ENCODE data around the gene TPRN. TPM values are rescaled to one million over a fixed set of nuclear protein-coding genes. Genes with fewer than 3 reads are reported as not detected.

Gene TPRN
- total and polyA plus RNA-seq, 3 experiments from 2014 or later: 0.76 to 15.1 (median 14.1) TPM

DNA sequence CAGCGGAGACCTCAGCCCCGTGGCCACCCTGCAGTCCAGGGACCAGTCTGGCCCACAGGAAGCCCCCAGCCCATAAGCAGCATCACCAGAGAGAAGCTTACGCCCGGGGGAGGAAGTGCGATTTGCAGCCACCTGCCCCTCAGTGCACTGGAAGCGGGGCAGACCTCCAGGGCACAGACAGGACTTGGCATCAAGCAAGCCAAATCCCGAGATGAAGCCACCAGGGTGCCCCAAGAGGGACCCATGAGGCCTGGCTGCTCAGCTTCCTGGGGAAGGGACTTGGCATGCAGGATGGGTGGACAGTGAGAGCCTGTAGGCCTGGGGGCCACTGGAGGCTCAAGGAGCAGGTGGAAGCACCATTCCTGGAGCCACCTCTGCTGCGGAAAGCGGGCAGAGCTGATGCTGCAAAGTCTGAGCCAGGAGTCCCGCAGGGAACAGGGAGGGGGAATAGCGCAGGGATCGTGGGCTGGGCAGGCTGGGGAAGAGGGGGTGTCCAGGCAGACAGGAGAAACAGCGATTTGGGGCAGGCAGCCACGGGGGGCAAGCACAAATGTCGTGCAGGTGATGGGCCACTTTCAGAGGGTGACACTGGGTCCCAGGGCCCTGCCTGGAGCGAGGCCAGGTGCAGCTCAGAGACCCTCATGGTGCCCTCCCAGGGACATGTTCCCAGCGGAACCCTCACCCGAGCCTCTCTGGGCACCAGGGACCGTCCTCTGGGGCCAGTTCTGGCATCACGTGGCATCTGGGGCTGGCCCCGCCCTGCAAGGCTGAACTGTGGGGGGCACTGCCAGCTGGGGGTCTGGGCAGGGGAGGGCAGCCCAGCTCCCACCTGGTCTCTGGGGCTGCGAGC is 33.9 kb downstream of the TPRN start:
- DNase-seq: no peak
- ChIA-PET CTCF (interaction anchor here (0.7 kb wide), 1 partner anchor 70 kb away, joined by 4 read pairs; no protein-coding TSS in a partner anchor), POLR2A (no interaction called here)
- Histone ChIP-seq H3K36me3 (ENCODE audit: insufficient read depth, low read length) (no peaks in the 10 kb centered on the region), H3K9me3 (ENCODE audit: low read length) (no peaks in the 10 kb centered on the region), H3K27me3 (ENCODE audit: insufficient read depth, low read length, poor library complexity, severe bottlenecking) (peaks cover 32% of the 10 kb centered on the region), H3K4me1 (ENCODE audit: insufficient read depth, low read length) (no peaks in the 10 kb centered on the region), H3K27ac (ENCODE audit: low read depth, low read length) (no peak overlapping the region), H3K4me3 (ENCODE audit: low read length) (no peak overlapping the region)
- Mint-ChIP-seq H3K27me3 (peaks cover 19 to 28% of the 10 kb centered on the region in 2 donors), H3K4me1 (peaks cover 0 to 10% (median 0%) of the 10 kb centered on the region in 3 donors), H3K27ac (no peak overlapping the region), H3K9me3 (peaks cover 0 to 1% (median 0%) of the 10 kb centered on the region in 5 donors), H3K4me3 (peak overlapping the region in 2 of 7 donors; percentile 12 to 43), H3K36me3 (no peaks in the 10 kb centered on the region)

DNA sequence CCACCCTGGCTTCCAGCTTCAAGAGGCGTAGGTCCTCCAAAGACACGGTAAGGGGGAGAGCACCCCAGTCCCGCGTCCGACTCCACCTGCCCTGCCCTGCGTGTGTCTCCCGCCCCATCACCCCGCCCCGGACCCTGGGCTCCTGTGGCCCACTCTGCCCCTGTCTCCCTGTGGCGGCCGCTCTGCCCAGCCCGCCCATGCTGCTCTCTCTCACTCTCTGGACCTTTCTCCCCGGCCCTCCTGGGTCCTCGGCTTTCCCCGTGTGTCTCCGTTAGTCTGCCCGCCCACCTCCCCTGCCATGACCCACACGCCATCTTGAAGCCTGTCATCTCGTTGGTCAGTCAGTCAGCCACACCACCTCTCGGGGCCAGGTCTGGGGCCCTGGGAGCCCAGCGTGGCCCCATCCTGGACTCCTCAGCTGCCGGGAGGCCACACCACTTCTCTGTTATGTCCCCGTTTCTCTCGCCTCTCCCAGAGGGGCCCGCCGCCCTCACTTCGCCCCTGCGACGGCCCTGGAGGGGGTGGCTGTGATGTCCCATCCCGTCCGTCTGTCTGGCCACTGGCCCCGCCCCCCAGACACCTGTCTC is 35.2 kb downstream of the TPRN start:
- no peak overlapping the region for H3K27ac Mint-ChIP-seq
- no peaks in the 10 kb centered on the region for H3K36me3 Mint-ChIP-seq
- POLR2A ChIA-PET: no interaction called here
- Histone ChIP-seq H3K36me3 (ENCODE audit: insufficient read depth, low read length) (no peaks in the 10 kb centered on the region), H3K4me1 (ENCODE audit: insufficient read depth, low read length) (no peaks in the 10 kb centered on the region), H3K27me3 (ENCODE audit: insufficient read depth, low read length, poor library complexity, severe bottlenecking) (peaks cover 28% of the 10 kb centered on the region), H3K27ac (ENCODE audit: low read depth, low read length) (no peak overlapping the region), H3K4me3 (ENCODE audit: low read length) (no peak overlapping the region), H3K9me3 (ENCODE audit: low read length) (no peaks in the 10 kb centered on the region)
- H3K4me3 Mint-ChIP-seq: no peak overlapping the region
- peaks cover 22 to 26% of the 10 kb centered on the region in 2 donors for H3K27me3 Mint-ChIP-seq
- CTCF ChIA-PET: no interaction called here
- no peak for DNase-seq
- H3K4me1 Mint-ChIP-seq: peaks cover 0 to 10% (median 0%) of the 10 kb centered on the region in 3 donors
- H3K9me3 Mint-ChIP-seq: peaks cover 0 to 1% (median 0%) of the 10 kb centered on the region in 5 donors

DNA sequence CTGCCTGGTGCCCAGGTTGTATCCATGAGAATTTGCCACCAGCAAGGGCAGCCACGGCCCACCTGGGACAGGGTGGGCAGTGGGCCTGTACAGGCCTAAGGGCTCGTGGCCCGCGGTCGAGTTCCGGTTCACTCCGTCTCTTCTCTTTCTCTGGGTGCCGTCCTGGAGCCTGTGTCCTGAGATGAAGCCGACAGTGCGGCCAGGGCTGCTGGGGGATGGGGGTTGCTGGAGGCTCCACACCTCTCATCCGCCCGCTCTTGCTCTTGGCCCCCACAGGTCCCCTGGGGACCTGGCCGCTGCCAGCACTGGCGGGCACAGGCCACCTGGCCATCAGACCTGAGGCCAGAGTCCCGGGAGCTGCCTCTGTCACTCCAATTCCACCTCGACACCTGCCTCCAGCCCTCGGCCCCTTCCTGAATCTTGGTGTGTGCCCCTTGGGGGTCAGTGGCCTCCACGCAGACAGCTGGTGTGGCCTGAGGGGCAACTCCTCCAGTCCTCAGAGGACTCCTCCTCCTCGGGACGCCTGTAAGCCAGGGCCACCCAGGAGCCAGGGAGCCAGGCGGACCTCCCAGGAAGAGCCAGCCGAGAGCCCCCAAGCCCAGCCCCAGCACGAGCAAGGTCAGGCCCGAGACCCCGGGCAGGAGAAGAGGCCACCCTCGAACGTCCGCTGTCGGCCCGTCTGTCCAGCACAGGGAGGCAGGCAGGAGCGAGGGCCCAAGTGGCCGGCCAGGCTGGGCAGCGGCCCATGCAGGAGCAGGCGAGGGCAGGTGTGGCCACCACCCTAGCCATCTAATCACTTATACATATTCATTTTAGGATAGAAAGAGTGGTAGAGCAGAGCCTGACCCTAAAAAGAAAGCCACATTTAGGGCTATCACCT is 35.9 kb downstream of the TPRN start:
- no peak overlapping the region for H3K4me3 Mint-ChIP-seq
- no peaks in the 10 kb centered on the region for H3K36me3 Mint-ChIP-seq
- H3K27me3 ChIP-seq (ENCODE audit: insufficient read depth, low read length, poor library complexity, severe bottlenecking): peaks cover 23% of the 10 kb centered on the region
- H3K27ac Mint-ChIP-seq: no peak overlapping the region
- H3K36me3 ChIP-seq (ENCODE audit: insufficient read depth, low read length): no peaks in the 10 kb centered on the region
- no peak overlapping the region for H3K27ac ChIP-seq (ENCODE audit: low read depth, low read length)
- POLR2A ChIA-PET: no interaction called here
- no peak for DNase-seq
- peaks cover 0 to 12% (median 0%) of the 10 kb centered on the region in 3 donors for H3K4me1 Mint-ChIP-seq
- H3K4me1 ChIP-seq (ENCODE audit: insufficient read depth, low read length): no peaks in the 10 kb centered on the region
- H3K9me3 ChIP-seq (ENCODE audit: low read length): no peaks in the 10 kb centered on the region
- no peak overlapping the region for H3K4me3 ChIP-seq (ENCODE audit: low read length)
- H3K27me3 Mint-ChIP-seq: peaks cover 24 to 29% of the 10 kb centered on the region in 2 donors
- H3K9me3 Mint-ChIP-seq: peaks cover 0 to 1% (median 0%) of the 10 kb centered on the region in 5 donors
- CTCF ChIA-PET: no interaction called here

DNA sequence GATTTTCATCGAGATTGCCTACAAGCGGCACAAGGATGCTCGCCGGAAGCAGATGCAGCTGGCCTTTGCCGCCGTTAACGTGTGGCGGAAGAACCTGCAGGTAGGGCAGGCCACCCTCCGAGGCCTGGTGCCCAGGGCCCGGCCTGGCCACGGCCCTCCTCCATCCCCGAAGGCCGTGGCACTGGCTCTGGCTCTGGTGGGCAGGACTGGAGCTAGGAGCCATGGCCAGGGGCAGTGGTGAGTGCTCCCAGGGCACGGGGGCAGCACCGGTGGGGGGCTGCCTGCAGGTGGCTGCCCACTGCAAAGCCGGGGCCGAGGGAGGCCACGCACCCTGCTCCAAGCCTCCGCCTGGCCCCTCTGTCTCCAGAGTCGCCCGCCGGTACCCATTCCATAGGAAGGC is 36.7 kb downstream of the TPRN start:
- Mint-ChIP-seq H3K4me3 (no peak overlapping the region), H3K36me3 (no peaks in the 10 kb centered on the region), H3K27me3 (peaks cover 29 to 36% of the 10 kb centered on the region in 2 donors), H3K9me3 (peaks cover 0 to 2% (median 0%) of the 10 kb centered on the region in 5 donors), H3K27ac (peak overlapping the region in 1 of 8 donors; percentile 50), H3K4me1 (peaks cover 0 to 16% (median 6%) of the 10 kb centered on the region in 3 donors)
- Histone ChIP-seq H3K27me3 (ENCODE audit: insufficient read depth, low read length, poor library complexity, severe bottlenecking) (peaks cover 25% of the 10 kb centered on the region), H3K4me3 (ENCODE audit: low read length) (no peak overlapping the region), H3K36me3 (ENCODE audit: insufficient read depth, low read length) (no peaks in the 10 kb centered on the region), H3K9me3 (ENCODE audit: low read length) (no peaks in the 10 kb centered on the region), H3K27ac (ENCODE audit: low read depth, low read length) (no peak overlapping the region), H3K4me1 (ENCODE audit: insufficient read depth, low read length) (peaks cover 1% of the 10 kb centered on the region)
- POLR2A ChIA-PET: no interaction called here
- no peak for DNase-seq
- CTCF ChIA-PET: interaction anchor here (1.1 kb wide), 1 partner anchor 11 kb away, joined by 3 read pairs; no protein-coding TSS in a partner anchor

DNA sequence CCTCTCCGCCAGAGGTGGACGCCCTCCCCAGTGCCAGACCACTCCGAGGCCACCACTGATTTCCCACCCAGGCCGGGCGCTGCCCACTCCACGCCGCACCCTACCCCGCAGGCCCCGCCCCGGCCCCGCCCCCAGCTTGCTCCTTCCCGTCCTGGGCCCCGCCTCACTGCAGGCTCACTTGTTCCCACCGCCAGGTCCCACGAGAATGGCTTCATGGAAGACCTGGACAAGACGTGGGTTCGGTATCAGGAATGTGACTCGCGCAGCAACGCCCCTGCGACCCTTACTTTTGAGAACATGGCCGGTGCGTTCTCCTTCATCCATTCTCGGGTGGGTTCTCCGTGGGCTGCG is 37.2 kb downstream of the TPRN start:
- peaks cover 28% of the 10 kb centered on the region for H3K27me3 ChIP-seq (ENCODE audit: insufficient read depth, low read length, poor library complexity, severe bottlenecking)
- CTCF ChIA-PET: interaction anchor here (1.1 kb wide), 1 partner anchor 11 kb away, joined by 3 read pairs; no protein-coding TSS in a partner anchor
- peaks cover 31 to 34% of the 10 kb centered on the region in 2 donors for H3K27me3 Mint-ChIP-seq

DNA sequence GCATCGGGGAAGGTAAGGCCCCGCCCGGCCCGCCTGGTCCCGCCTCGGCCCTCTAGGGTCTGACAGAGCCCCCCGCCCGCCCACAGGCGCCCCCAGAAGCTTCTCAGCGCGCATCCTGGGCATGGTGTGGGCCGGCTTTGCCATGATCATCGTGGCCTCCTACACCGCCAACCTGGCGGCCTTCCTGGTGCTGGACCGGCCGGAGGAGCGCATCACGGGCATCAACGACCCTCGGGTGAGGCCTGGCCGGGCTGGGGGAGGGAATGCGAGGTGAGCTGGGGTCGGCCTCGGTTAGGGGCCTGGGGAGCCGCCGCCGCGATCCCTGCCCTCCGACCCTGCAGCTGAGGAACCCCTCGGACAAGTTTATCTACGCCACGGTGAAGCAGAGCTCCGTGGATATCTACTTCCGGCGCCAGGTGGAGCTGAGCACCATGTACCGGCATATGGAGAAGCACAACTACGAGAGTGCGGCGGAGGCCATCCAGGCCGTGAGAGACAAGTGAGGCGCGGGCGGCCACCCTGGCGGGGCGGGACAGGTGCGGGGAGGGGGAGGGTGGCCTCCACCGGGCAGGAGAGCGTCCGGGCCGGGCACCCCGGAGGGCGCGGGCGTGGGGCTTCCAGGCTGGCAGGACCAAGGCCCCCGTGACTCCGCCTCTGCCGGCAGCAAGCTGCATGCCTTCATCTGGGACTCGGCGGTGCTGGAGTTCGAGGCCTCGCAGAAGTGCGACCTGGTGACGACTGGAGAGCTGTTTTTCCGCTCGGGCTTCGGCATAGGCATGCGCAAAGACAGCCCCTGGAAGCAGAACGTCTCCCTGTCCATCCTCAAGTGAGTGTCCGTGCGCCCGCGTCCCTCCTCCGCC is 37.8 kb downstream of the TPRN start:
- CTCF ChIA-PET: interaction anchor here (1.1 kb wide), 1 partner anchor 12 kb away, joined by 3 read pairs; no protein-coding TSS in a partner anchor
- Histone ChIP-seq H3K27ac (ENCODE audit: low read depth, low read length) (no peak overlapping the region), H3K4me3 (ENCODE audit: low read length) (no peak overlapping the region), H3K9me3 (ENCODE audit: low read length) (no peaks in the 10 kb centered on the region), H3K4me1 (ENCODE audit: insufficient read depth, low read length) (peaks cover 6% of the 10 kb centered on the region), H3K36me3 (ENCODE audit: insufficient read depth, low read length) (no peaks in the 10 kb centered on the region), H3K27me3 (ENCODE audit: insufficient read depth, low read length, poor library complexity, severe bottlenecking) (peaks cover 31% of the 10 kb centered on the region)
- peaks cover 0 to 23% (median 11%) of the 10 kb centered on the region in 3 donors for H3K4me1 Mint-ChIP-seq
- no peak overlapping the region for H3K27ac Mint-ChIP-seq
- peaks cover 36 to 40% of the 10 kb centered on the region in 2 donors for H3K27me3 Mint-ChIP-seq
- DNase-seq: no peak
- peaks cover 0 to 2% (median 0%) of the 10 kb centered on the region in 5 donors for H3K9me3 Mint-ChIP-seq
- no peaks in the 10 kb centered on the region for H3K36me3 Mint-ChIP-seq
- peak overlapping the region in 1 of 7 donors; percentile 74 for H3K4me3 Mint-ChIP-seq
- POLR2A ChIA-PET: no interaction called here

More for the DNA sequence above, 37.2 kb downstream of the TPRN start:
- DNase-seq: no peak
- Mint-ChIP-seq H3K4me3 (peak overlapping the region in 1 of 7 donors; percentile 74), H3K9me3 (peaks cover 0 to 2% (median 0%) of the 10 kb centered on the region in 5 donors), H3K4me1 (peaks cover 0 to 17% (median 7%) of the 10 kb centered on the region in 3 donors), H3K27ac (peak overlapping the region in 2 of 8 donors; percentile 43 to 50), H3K36me3 (no peaks in the 10 kb centered on the region)
- Histone ChIP-seq H3K4me1 (ENCODE audit: insufficient read depth, low read length) (peaks cover 6% of the 10 kb centered on the region), H3K9me3 (ENCODE audit: low read length) (no peaks in the 10 kb centered on the region), H3K36me3 (ENCODE audit: insufficient read depth, low read length) (no peaks in the 10 kb centered on the region), H3K27ac (ENCODE audit: low read depth, low read length) (no peak overlapping the region), H3K4me3 (ENCODE audit: low read length) (no peak overlapping the region)
- POLR2A ChIA-PET: no interaction called here
